H1 (cell line): ENCODE measurements around the gene NADSYN1. TPM values are rescaled to one million over a fixed set of nuclear protein-coding genes. Genes with fewer than 3 reads are reported as not detected.

Experiments used
- CTCF ChIA-PET: fragments of 300-600 bp; sonication (Branson Sonifier 250); formaldehyde crosslinking; loops from one replicate; lab custom pipeline; 2021; ENCODE audit not compliant: partially characterized antibody; lab: Charles Lee
- POLR2A ChIA-PET: fragments of 300-600 bp; sonication (Branson Sonifier 250); formaldehyde crosslinking; loops from one replicate; lab custom pipeline; 2021; ENCODE audit warnings: inconsistent platforms; ENCODE audit not compliant: partially characterized antibody; lab: Charles Lee
- DNase-seq, 2 experiments: peaks; one replicate each; pipeline versions ENCODE4 v3.0.0 to v3.0.0-alpha.2; 2010 to 2022; ENCODE audit warnings: low spot score in 2 of 2, low read depth in 1 of 2, mixed read lengths in 1 of 2
- FAIRE-seq: peaks from 2 replicates; lab custom pipeline; 2011; peaks lifted over from hg19 to GRCh38; lab: Jason Lieb, UNC
- H2AFZ ChIP-seq: 2 replicates; pipeline ENCODE4 v1.8.1; 2012; ENCODE audit warnings: low read length, inconsistent platforms
- H2AK5ac ChIP-seq: 2 replicates; pipeline ENCODE4 v1.6.1; 2013; ENCODE audit warnings: low read depth, low read length
- H2BK120ac ChIP-seq: replicated peaks from 2 replicates; pipeline ENCODE3; 2013; ENCODE audit warnings: low read depth, low read length, inconsistent platforms
- H2BK12ac ChIP-seq: 2 replicates; pipeline ENCODE4 v1.6.1; 2013; ENCODE audit warnings: low read depth, low read length
- H2BK15ac ChIP-seq: 2 replicates; pipeline ENCODE4 v1.6.1; 2013; ENCODE audit warnings: low read length
- H2BK20ac ChIP-seq: 2 replicates; pipeline ENCODE4 v1.6.1; 2013; ENCODE audit warnings: low read length
- H2BK5ac ChIP-seq: 2 replicates; pipeline ENCODE4 v1.6.1; 2013; ENCODE audit warnings: low read depth, low read length
- H3K14ac ChIP-seq: 2 replicates; pipeline ENCODE4 v1.6.1; 2013; ENCODE audit warnings: inconsistent platforms; ENCODE audit not compliant: insufficient read length
- H3K18ac ChIP-seq: 2 replicates; pipeline ENCODE4 v1.6.1; 2013; ENCODE audit warnings: low read length; ENCODE audit errors: extremely low read depth
- H3K23ac ChIP-seq: 2 replicates; pipeline ENCODE4 v1.6.1; 2013; ENCODE audit warnings: inconsistent platforms; ENCODE audit not compliant: insufficient read length
- H3K23me2 ChIP-seq: 2 replicates; pipeline ENCODE4 v1.6.1; 2013; ENCODE audit warnings: low read depth, low read length
- H3K27ac ChIP-seq: 2 replicates; pipeline ENCODE4 v1.6.1; 2011; ENCODE audit warnings: low read depth, low read length, inconsistent platforms
- H3K27me3 ChIP-seq, 4 experiments: replicated peaks in 1 of 4; 1 replicate in 1 of 4; 2 replicates in 3 of 4; pipeline versions ENCODE4 v1.6.1 to v1.8.1; 2011 to 2013; ENCODE audit warnings: low read length in 3 of 4, mild to moderate bottlenecking in 3 of 4, inconsistent platforms in 2 of 4, mixed read lengths in 2 of 4, moderate library complexity in 1 of 4; ENCODE audit not compliant: control insufficient read depth in 3 of 4, insufficient read depth in 3 of 4; ENCODE audit errors: extremely low read depth in 1 of 4
- H3K36me3 ChIP-seq, 4 experiments: 2 replicates each; pipeline versions ENCODE4 v1.6.1 to v1.8.1; 2011 to 2013; ENCODE audit warnings: mild to moderate bottlenecking in 4 of 4, low read length in 3 of 4, moderate library complexity in 2 of 4, control low read depth in 1 of 4, inconsistent platforms in 1 of 4; ENCODE audit not compliant: insufficient read depth in 4 of 4, control insufficient read depth in 2 of 4
- H3K4ac ChIP-seq: replicated peaks from 2 replicates; pipeline ENCODE3; 2013; ENCODE audit warnings: low read length, low read depth, mixed read lengths, inconsistent platforms; ENCODE audit not compliant: insufficient read length
- H3K4me1 ChIP-seq, 4 experiments: replicated peaks in 1 of 4; 1 replicate in 1 of 4; 2 replicates in 3 of 4; pipeline versions ENCODE4 v1.6.1 to v1.8.1; 2011 to 2013; ENCODE audit warnings: low read length in 3 of 4, inconsistent platforms in 2 of 4, mixed read lengths in 1 of 4; ENCODE audit not compliant: insufficient read depth in 4 of 4, control insufficient read depth in 3 of 4
- H3K4me2 ChIP-seq, 2 experiments: 2 replicates each; pipeline versions ENCODE4 v1.6.1 to v1.8.1; 2011 to 2013; ENCODE audit warnings: low read depth in 2 of 2, low read length in 2 of 2, control low read depth in 1 of 2, inconsistent platforms in 1 of 2, mild to moderate bottlenecking in 1 of 2; ENCODE audit not compliant: insufficient read depth in 1 of 2
- H3K4me3 ChIP-seq, 4 experiments: fragments of 200-600, 300-600 bp in 1 of 4; sonication (generic), shearing (Covaris generic), sonication (Bioruptor Twin) in 1 of 4; 2 replicates each; pipeline versions ENCODE4 v1.5.1 to v1.8.1; 2011 to 2016; ENCODE audit warnings: low read length in 4 of 4, low read depth in 3 of 4, control low read depth in 2 of 4, inconsistent platforms in 2 of 4, mild to moderate bottlenecking in 2 of 4, mixed read lengths in 1 of 4, moderate library complexity in 1 of 4; ENCODE audit not compliant: insufficient read depth in 2 of 4; ENCODE audit errors: extremely low read depth in 1 of 4
- H3K56ac ChIP-seq: replicated peaks from 2 replicates; pipeline ENCODE3; 2013; ENCODE audit warnings: low read depth, mild to moderate bottlenecking, mixed read lengths, low read length, inconsistent platforms; ENCODE audit not compliant: insufficient read length
- H3K79me1 ChIP-seq: 2 replicates; pipeline ENCODE4 v1.6.1; 2013; ENCODE audit warnings: low read depth, low read length, control low read depth
- H3K79me2 ChIP-seq, 2 experiments: 2 replicates each; pipeline versions ENCODE4 v1.6.1 to v1.8.1; 2012 to 2013; ENCODE audit warnings: low read length in 2 of 2, mild to moderate bottlenecking in 2 of 2, inconsistent platforms in 1 of 2; ENCODE audit not compliant: insufficient read depth in 2 of 2, control insufficient read depth in 1 of 2
- H3K9ac ChIP-seq, 4 experiments: replicated peaks in 1 of 4; 1 replicate in 1 of 4; 2 replicates in 3 of 4; pipeline versions ENCODE4 v1.6.1 to v1.8.1; 2011 to 2013; ENCODE audit warnings: low read depth in 3 of 4, low read length in 3 of 4, control low read depth in 2 of 4, mild to moderate bottlenecking in 2 of 4, moderate library complexity in 2 of 4, inconsistent platforms in 1 of 4; ENCODE audit errors: extremely low read depth in 1 of 4
- H3K9me3 ChIP-seq, 2 experiments: 2 replicates each; pipeline versions ENCODE4 v1.6.1 to v1.8.1; 2012 to 2013; ENCODE audit warnings: mild to moderate bottlenecking in 2 of 2, moderate library complexity in 2 of 2, control low read depth in 1 of 2, inconsistent platforms in 1 of 2, low read depth in 1 of 2, low read length in 1 of 2, mixed read lengths in 1 of 2; ENCODE audit not compliant: insufficient read depth in 2 of 2
- H4K20me1 ChIP-seq, 2 experiments: replicated peaks in 1 of 2; 2 replicates each; pipeline versions ENCODE3 to v1.8.1; 2011 to 2013; ENCODE audit warnings: inconsistent platforms in 2 of 2, low read length in 2 of 2, mild to moderate bottlenecking in 1 of 2; ENCODE audit not compliant: insufficient read depth in 2 of 2, control insufficient read depth in 1 of 2
- H4K5ac ChIP-seq: 2 replicates; pipeline ENCODE4 v1.6.1; 2013; ENCODE audit warnings: low read length, low read depth, mixed read lengths, inconsistent platforms; ENCODE audit not compliant: insufficient read length
- H4K8ac ChIP-seq: 2 replicates; pipeline ENCODE4 v1.8.0; 2013; ENCODE audit warnings: mild to moderate bottlenecking, moderate library complexity, low read length, inconsistent platforms; ENCODE audit not compliant: insufficient read depth; ENCODE audit errors: extremely low read depth
- H4K91ac ChIP-seq: replicated peaks from 2 replicates; pipeline ENCODE3; 2013; ENCODE audit warnings: low read length, mixed read lengths, inconsistent platforms; ENCODE audit not compliant: insufficient read length
- CREB1 ChIP-seq: IDR thresholded peaks from 2 replicates; pipeline ENCODE4 v1.6.1; 2012; ENCODE audit warnings: inconsistent platforms
- FOSL1 ChIP-seq: IDR thresholded peaks from 2 replicates; pipeline ENCODE4 v1.6.1; 2011; ENCODE audit warnings: mild to moderate bottlenecking, low read depth, low read length, moderate library complexity; ENCODE audit not compliant: insufficient read depth
- HDAC2 ChIP-seq, 2 experiments: fragments of 300-600 bp in 1 of 2; sonication (generic) in 1 of 2; IDR thresholded peaks; 2 replicates each; pipeline ENCODE4 v1.6.1; 2011 to 2012; ENCODE audit warnings: low read depth in 2 of 2, low read length in 2 of 2, mild to moderate bottlenecking in 2 of 2, moderate library complexity in 2 of 2, borderline replicate concordance in 1 of 2, inconsistent platforms in 1 of 2
- MAFK ChIP-seq: IDR thresholded peaks from 2 replicates; pipeline ENCODE4 v1.6.1; 2012; ENCODE audit warnings: low read depth, mild to moderate bottlenecking, improper control_type of control experiment, low read length
- POLR2A ChIP-seq, 2 experiments: IDR thresholded peaks; 1 replicate in 1 of 2; 2 replicates in 1 of 2; pipeline ENCODE4 v1.6.1; 2011; ENCODE audit warnings: low read depth in 2 of 2, low read length in 2 of 2, mild to moderate bottlenecking in 2 of 2; ENCODE audit errors: control extremely low read depth in 1 of 2
- POU5F1 ChIP-seq: IDR thresholded peaks from 2 replicates; pipeline ENCODE4 v1.6.1; 2011; ENCODE audit warnings: low read depth, mild to moderate bottlenecking, low read length, moderate library complexity
- RAD21 ChIP-seq, 2 experiments: IDR thresholded peaks in 1 of 2; conservative IDR thresholded peaks in 1 of 2; 2 replicates each; pipeline ENCODE4 v1.6.1; 2011; ENCODE audit warnings: low read depth in 2 of 2, low read length in 2 of 2, improper control_type of control experiment in 1 of 2, inconsistent platforms in 1 of 2, mild to moderate bottlenecking in 1 of 2, moderate library complexity in 1 of 2
- SIX5 ChIP-seq: IDR thresholded peaks from 2 replicates; pipeline ENCODE4 v1.6.1; 2011; ENCODE audit warnings: mild to moderate bottlenecking, low read depth, low read length
- SP2 ChIP-seq: IDR thresholded peaks from 2 replicates; pipeline ENCODE4 v1.6.1; 2012; ENCODE audit warnings: mild to moderate bottlenecking, low read length, inconsistent platforms
- SP4 ChIP-seq: IDR thresholded peaks from 2 replicates; pipeline ENCODE4 v1.6.1; 2012; ENCODE audit warnings: low read length, inconsistent platforms
- SUZ12 ChIP-seq: fragments of 200-600 bp; sonication (generic); IDR thresholded peaks from 2 replicates; pipeline ENCODE4 v1.6.1; 2012; ENCODE audit warnings: mild to moderate bottlenecking, inconsistent platforms, low read length, moderate library complexity, mixed read lengths
- TAF7 ChIP-seq: optimal IDR thresholded peaks from 2 replicates; pipeline ENCODE3; 2011; ENCODE audit warnings: low read depth, mild to moderate bottlenecking, inconsistent platforms, low read length, moderate library complexity, borderline replicate concordance
- WGBS, 2 experiments: shearing (Covaris generic) in 1 of 2; methylation state at CpG; one replicate each; pipeline versions ENCODE4 v1.1.6 to v1.1.7; 2013 to 2015; ENCODE audit warnings: low lambda C conversion rate in 2 of 2, mixed read lengths in 2 of 2, inconsistent platforms in 1 of 2, low coverage in 1 of 2, missing lambda C conversion rate in 1 of 2; ENCODE audit not compliant: insufficient replicate concordance in 2 of 2, insufficient coverage in 1 of 2, insufficient read length in 1 of 2; ENCODE audit errors: extremely low coverage in 1 of 2, missing lambda C conversion rate in 1 of 2; 5-methylcytosine and 5-hydroxymethylcytosine counted together
- polyA plus RNA-seq, 7 experiments: library from polyadenylated mRNA; depleted of rRNA in 3 of 7; stranded (reverse) in 5 of 7; unstranded in 2 of 7; fragments of >200 nt in 5 of 7; fragments of 200-250 nt in 2 of 7; gene quantifications; 1 replicate in 5 of 7; 2 replicates in 1 of 7; 4 replicates in 1 of 7; pipeline versions ENCODE4 v1.2.1 to v1.2.3, GENCODE V29; 2011 to 2013; ENCODE audit warnings: missing spikeins in 2 of 7, mixed read lengths in 2 of 7
- total RNA-seq: library from RNA; stranded (reverse); fragmentation: NEBNext Ultra II Directional; extraction: Animal tissue kit (Norgen Biotek cat#: 25700); gene quantifications from 2 replicates; pipeline ENCODE4 v1.2.1, GENCODE V29; 2021

The NADSYN1 gene
- total and polyA plus RNA-seq, 2 of the 8 experiments (the other 6 are each of a cell fraction or from before 2014, with no cell fraction given): 38.3 to 38.6 TPM

DNA sequence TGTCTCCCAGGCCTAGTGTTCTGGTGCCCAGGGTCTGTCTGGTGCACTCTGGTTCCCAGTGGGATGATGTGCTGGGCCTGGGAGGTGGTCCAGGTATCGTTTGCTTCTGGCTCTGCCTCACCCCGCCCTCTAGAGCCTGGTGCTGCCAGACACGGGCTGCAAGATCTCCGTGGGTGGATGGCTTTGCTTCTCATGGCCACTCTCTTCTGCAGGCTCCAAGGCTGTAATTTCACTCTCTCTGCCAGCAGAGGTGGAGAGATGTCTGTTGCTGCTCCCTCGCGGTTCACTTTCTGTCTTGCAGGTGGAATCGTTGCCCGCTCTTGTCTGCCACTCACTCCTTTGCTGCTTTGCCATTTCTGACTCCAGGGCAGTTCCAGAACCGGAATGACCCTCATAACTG lies 13.4 kb downstream of the NADSYN1 start:
- CTCF ChIA-PET: no interaction called here
- Histone ChIP-seq H3K27ac (no peak overlapping the region), H3K18ac (no peak overlapping the region), H3K4me2 (no peak overlapping the region), H3K23ac (no peak overlapping the region), H2BK15ac (no peak overlapping the region), H4K5ac (no peak overlapping the region), H3K4ac (no peak overlapping the region), H3K23me2 (no peaks in the 10 kb centered on the region), H2BK20ac (no peak overlapping the region), H2BK120ac (no peak overlapping the region), H2AFZ (no peak overlapping the region), H2BK12ac (no peak overlapping the region), H3K36me3 (peaks cover 2 to 8% (median 8%) of the 10 kb centered on the region in 4 experiments; a peak in 6 of 8 replicates), H3K4me3 (no peak overlapping the region), H3K79me1 (no peaks in the 10 kb centered on the region), H3K9ac (no peak overlapping the region), H3K27me3 (no peaks in the 10 kb centered on the region), H3K9me3 (peaks cover 6 to 7% of the 10 kb centered on the region in 2 experiments; a peak in 3 of 4 replicates), H4K91ac (no peak overlapping the region), H2BK5ac (no peak overlapping the region), H4K8ac (no peak overlapping the region; the same call in 1 of the 2 replicates), H2AK5ac (no peak overlapping the region), H3K79me2 (no peaks in the 10 kb centered on the region), H3K56ac (no peak overlapping the region), H3K14ac (no peak overlapping the region), H3K4me1 (peaks cover 0 to 3% (median 0%) of the 10 kb centered on the region in 4 experiments; a peak in 1 of 7 replicates), H4K20me1 (peaks cover 2 to 3% of the 10 kb centered on the region in 2 experiments)
- 89% methylated on average over 9 of the region's 9 CpGs; no CpG with 5 or more reads in 1 of the 2 experiments for WGBS, 2 experiments
- FAIRE-seq: no peak
- DNase-seq: no peak
- no peak for TF ChIP-seq HDAC2 (IDR thresholded peaks at IDR 0.05; ENCODE audit: borderline replicate concordance in 1 of 2, low read depth in 2 of 2, low read length in 2 of 2)
- TF ChIP-seq RAD21 (IDR thresholded peaks at IDR 0.05 in 1 of 2, conservative IDR thresholded peaks at IDR 0.05 in 1 of 2; ENCODE audit: low read depth in 2 of 2, low read length in 2 of 2): no peak
- no peak for TF ChIP-seq SIX5
- TF ChIP-seq CREB1: no peak
- no peak for TF ChIP-seq POLR2A (IDR thresholded peaks at IDR 0.05; ENCODE audit: control extremely low read depth in 1 of 2, low read depth in 2 of 2, low read length in 2 of 2)
- no peak for TF ChIP-seq FOSL1
- TF ChIP-seq POU5F1: no peak
- no peak for TF ChIP-seq SP2
- TF ChIP-seq MAFK: no peak
- no peak for TF ChIP-seq SUZ12
- no peak for TF ChIP-seq TAF7
- no peak for TF ChIP-seq SP4
- POLR2A ChIA-PET: no interaction called here
